Choroid plexus epithelial cell (primary cell): Measurements from ENCODE around the gene NLN.
"Not testable (repeated sequence)": the region's sequence is repeated elsewhere in the genome, so short reads cannot be mapped to it uniquely, and the experiment has no call there.

Source experiments
- DNase-seq: peaks from one replicate; pipeline ENCODE4 v3.0.0-alpha.2; 2010; ENCODE audit warnings: low read depth
- H3K4me3 ChIP-seq: 2 replicates; pipeline ENCODE4 v1.5.1; 2011; ENCODE audit warnings: low read depth, mild to moderate bottlenecking, control low read depth, low read length, moderate library complexity
- TF ChIP-seq, protein P1 (sequence below): conservative IDR thresholded peaks from 2 replicates; pipeline ENCODE4 v1.5.1; 2011; ENCODE audit warnings: low read depth, mild to moderate bottlenecking, control low read depth, inconsistent platforms, low read length, moderate library complexity

Gene NLN

DNA sequence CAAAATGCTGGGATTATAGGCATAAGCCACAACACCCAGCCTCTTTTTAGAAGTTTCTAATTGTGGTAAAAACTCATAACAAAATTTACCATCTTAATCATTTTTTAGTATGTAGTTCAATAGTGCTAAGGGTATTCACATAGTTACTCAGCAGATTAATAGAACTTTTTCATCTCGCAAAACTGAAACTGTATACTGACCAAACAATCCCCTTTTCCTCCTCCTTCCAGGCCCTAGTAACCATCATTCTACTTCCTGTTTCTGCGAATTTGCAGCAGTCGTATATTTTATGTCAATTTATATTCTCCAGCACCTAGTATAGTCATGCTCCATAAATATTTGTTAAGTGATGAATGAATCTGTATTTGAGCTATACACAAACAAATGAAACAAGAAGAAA is 118.1 kb downstream of the NLN start:
- TF ChIP-seq, protein P1, sequence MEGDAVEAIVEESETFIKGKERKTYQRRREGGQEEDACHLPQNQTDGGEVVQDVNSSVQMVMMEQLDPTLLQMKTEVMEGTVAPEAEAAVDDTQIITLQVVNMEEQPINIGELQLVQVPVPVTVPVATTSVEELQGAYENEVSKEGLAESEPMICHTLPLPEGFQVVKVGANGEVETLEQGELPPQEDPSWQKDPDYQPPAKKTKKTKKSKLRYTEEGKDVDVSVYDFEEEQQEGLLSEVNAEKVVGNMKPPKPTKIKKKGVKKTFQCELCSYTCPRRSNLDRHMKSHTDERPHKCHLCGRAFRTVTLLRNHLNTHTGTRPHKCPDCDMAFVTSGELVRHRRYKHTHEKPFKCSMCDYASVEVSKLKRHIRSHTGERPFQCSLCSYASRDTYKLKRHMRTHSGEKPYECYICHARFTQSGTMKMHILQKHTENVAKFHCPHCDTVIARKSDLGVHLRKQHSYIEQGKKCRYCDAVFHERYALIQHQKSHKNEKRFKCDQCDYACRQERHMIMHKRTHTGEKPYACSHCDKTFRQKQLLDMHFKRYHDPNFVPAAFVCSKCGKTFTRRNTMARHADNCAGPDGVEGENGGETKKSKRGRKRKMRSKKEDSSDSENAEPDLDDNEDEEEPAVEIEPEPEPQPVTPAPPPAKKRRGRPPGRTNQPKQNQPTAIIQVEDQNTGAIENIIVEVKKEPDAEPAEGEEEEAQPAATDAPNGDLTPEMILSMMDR = no peak
- DNase-seq = no peak
- H3K4me3 ChIP-seq = no peak overlapping the region

DNA sequence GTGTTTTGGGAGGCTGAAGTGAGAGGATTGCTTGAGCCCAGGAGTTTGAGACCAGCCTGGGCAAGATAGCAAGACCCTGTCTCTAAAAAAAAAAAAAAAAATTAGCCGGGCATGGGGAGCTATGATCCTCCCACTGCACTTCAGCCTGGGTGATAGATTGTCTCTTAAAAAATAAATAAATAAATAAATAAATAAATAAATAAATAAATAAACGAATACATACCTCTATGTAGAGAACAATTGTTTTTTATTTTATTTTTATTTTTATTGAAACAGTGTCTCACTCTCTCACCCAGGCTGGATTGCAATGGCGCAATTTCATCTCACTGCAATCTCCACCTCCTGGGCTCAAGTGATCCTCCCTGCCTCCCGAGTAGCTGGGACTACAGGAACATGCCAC is 122.8 kb downstream of the NLN start:
- H3K4me3 ChIP-seq, DNase-seq: not testable (repeated sequence)

DNA sequence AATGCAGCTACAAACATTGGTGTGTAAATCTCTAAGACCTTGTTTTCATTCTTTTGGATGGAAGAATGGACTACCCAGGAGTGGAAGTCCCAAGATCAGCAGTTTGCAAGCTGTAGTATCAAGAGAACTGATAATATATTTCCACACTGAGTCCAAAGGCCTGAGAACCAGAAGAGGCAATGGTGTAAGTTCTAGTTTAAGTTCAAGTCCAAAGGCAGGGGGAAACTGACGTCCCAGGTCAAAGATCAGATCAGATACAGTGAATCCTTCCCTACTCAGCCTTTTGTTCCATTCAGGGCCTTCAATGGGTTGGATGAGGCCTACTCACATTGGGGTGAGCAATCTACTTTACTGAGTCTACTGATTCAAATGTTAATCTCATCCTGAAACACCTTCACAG is 124.1 kb downstream of the NLN start:
- TF ChIP-seq, protein P1 = no peak
- DNase-seq = no peak
- no peak overlapping the region for H3K4me3 ChIP-seq

DNA sequence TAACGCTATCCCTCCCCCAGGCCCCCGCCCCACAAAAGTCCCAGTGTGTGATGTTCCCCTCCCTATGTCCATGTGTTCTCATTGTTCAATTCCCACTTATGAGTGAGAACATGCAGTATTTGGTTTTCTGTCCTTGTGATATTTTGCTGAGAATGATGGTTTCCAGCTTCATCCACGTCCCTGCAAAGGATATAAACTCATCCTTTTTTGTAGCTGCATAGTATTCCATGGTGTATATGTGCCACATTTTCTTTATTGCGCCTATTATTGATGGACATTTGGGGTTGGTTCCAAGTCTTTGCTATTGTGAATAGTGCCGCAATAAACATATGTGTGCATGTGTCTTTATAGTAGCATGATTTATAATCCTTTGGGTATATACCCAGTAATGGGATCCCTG is 125.0 kb downstream of the NLN start:
- DNase-seq, H3K4me3 ChIP-seq: not testable (repeated sequence)

DNA sequence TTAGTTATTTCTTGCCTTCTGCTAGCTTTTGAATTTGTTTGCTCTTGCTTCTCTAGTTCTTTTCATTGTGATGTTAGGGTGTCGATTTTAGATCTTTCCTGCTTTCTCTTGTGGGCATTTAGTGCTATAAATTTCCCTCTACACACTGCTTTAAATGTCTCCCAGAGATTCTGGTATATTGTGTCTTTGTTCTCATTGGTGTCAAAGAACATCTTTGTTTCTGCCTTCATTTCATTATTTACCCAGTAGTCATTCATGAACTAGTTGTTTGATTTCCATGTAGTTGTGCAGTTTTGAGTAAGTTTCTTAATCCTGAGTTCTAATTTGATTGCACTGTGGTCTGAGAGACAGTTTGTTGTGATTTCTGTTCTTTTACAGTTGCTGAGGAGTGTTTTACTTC is 127.9 kb downstream of the NLN start:
- H3K4me3 ChIP-seq, DNase-seq: not testable (repeated sequence)

DNA sequence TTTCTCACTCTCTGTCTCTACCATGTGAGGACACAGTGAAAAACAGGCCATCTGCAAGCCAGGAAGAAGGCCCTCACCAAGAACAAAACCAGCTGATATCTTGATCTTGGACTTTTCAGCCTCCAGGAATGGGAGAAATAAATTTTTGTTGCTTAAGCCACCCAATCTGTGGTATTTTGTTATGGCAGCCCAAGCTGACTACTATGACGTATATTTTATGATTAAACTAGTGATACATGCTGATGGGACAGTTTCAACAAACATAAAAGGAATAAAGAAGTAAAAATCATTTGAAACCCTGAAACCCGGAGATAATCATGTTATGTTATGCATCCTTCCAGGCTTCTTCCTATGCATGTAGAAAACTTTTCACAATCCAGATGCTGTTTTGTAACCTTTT is 132.9 kb downstream of the NLN start:
- TF ChIP-seq, protein P1 = no peak
- H3K4me3 ChIP-seq = no peak overlapping the region
- DNase-seq = no peak

DNA sequence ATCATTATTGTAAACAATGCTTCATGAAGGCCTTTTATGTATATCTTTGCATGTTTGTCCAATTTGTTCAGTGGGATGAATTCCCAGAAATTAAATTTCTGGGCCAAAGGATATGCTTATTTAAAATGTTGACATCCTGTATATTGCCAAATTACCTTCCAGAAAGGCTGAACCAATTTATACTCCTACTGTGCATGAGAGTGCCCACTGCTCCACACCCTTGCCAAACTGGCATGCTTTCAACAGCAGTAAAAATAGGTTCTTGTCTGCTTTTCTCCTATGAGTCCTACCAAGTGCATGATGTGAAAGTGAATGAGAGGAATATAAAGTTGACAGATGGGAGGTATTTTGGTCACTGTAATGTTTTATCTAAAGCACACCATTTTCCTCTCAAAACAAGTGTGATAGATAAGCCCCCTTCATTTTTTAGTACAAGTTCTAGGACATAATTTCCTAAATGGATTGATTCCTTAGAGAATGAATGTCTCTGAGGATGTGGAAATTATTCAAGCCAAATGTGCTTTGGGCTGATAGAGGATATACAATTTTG is 133.8 kb downstream of the NLN start:
- H3K4me3 ChIP-seq = no peak overlapping the region
- TF ChIP-seq, protein P1 = no peak
- DNase-seq = no peak

DNA sequence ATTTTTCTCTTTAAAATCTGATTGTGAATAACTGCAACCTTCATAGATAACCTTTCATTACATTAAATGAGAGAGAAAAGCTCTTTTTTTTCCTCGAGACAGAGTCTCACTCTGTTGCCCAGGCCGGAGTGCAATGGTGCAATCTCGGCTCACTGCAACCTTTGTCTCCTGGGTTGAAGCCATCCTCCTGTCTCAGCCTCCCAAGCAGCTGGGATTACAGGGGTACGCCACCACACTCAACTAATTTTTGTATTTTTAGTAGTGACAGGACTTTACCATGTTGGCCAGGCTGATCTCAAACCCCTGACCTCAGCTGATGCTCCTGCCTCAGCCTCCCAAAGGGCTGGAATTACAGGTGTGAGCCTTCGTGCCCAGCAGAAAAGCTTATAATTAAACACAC is 134.5 kb downstream of the NLN start:
- DNase-seq = no peak
- TF ChIP-seq, protein P1 = no peak
- no peak overlapping the region for H3K4me3 ChIP-seq

DNA sequence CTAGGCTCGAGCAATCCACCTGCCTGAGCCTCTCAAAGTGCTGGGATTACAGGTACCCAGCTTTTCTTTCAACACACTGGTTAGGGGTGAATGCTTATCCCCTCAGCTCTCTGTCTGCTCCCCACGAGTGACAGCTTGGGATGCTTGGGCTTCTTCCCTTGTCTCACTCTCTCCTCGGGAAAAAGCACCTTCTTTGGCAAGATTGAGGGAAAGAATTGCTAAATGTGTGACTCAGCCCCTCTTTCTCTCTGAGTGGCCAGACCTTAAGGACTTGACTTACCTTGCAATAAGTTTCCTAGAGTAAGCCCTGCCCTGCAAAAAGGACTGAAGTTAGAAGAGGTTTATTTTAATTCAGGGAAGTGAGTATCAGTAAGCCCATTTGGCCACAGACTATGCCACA is 136.3 kb downstream of the NLN start:
- peak; percentile 21 for DNase-seq
- TF ChIP-seq, protein P1 = no peak
- H3K4me3 ChIP-seq = no peak overlapping the region
